HG03521 (cell line): ENCODE data around the gene PEX7.
"Not testable (repeated sequence)": the region's sequence is repeated elsewhere in the genome, so short reads cannot be mapped to it uniquely, and the experiment has no call there.

Source experiments
- ATAC-seq: cut with Tn5 transposase; IDR thresholded peaks from one replicate; pipeline ENCODE4 v1.9.1; 2021; ENCODE audit warnings: mild to moderate bottlenecking, moderate library complexity; ENCODE audit not compliant: unreplicated experiment

The PEX7 gene

GRCh38 chr6:136949957-136950356 lies 127.6 kb downstream of the PEX7 start:
- not testable (repeated sequence) for ATAC-seq

DNA sequence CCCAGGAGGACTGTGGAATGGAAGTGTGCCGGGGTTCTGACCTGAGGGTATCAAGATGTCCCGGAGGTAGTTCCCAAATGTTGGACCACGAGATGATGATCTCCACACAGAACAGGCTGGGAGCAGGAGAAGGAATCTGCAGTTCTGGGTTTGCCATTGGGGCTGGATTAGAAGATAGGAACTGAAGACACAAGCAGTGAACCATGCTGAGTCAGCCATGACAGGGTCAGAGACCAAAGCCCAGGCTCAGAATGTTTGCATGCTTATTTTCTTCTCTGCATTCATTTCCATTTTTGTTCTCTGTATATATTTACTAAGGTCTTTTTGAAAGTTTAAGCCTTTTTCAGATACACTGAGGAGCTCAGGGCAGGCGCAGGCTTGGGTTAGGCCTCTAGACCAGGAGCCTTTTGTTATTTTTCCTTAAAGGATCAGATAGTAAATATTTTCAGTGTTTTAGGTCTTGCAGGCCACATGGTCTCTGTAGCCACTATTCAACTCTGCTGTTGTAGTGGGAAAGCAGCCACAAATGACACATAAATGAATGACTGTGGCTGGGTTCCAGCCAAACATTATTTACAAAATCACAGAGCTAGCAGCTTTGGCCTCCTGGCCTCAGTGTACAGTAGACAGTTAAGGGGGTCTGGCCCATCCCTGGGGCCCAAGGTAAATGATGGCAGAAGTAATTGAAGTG lies 128.2 kb downstream of the PEX7 start:
- no peak for ATAC-seq

GRCh38 chr6:136952714-136953260 lies 130.4 kb downstream of the PEX7 start:
- no peak for ATAC-seq

DNA sequence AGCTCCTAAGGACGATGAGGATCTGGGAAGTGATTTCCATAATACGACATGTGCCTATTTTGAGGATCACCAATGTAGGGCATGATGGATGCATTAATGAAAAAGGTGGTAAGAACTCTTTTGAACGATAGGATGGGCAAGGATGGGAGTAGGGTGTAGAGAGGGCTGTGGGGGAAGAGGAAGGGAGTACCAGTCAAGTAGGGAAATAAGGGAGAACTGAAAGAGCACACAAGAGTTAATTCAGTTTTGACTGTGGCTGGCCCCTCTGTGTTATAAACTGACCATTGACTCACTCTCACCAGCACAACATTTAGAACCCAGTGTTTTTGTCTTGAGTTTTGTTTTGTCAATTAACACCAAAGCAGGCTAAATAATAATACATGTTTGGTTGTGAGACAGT lies 132.7 kb downstream of the PEX7 start:
- ATAC-seq = no peak

- no peak for ATAC-seq
These were observed 134.5 kb downstream of the PEX7 start for GRCh38 chr6:136956590-136957544.

- ATAC-seq = no peak
These were observed 135.8 kb downstream of the PEX7 start for GRCh38 chr6:136958168-136958567.

- ATAC-seq = no peak
These were observed 137.1 kb downstream of the PEX7 start for GRCh38 chr6:136959471-136959891.

DNA sequence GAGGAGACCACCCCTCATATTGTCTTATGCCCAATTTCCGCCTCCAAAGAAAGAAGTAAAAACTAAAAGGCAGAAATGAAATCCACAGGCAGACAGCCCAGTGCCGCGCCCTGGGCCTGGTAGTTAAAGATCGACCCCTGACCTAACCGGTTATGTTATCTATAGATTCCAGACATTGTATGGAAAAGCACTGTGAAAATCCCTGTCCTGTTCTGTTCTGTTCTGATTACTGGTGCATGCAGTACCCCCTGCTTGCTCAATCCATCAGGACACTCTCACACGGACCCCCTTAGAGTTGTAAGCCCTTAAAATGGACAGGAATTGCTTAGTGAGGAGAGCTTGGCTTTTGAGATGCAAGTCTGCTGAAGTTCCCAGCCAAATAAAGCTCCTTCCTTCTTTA lies 137.5 kb downstream of the PEX7 start:
- not testable (repeated sequence) for ATAC-seq

- ATAC-seq = no peak
These were observed 138.4 kb downstream of the PEX7 start for GRCh38 chr6:136960781-136961180.

- ATAC-seq = no peak
These were observed 139.5 kb downstream of the PEX7 start for GRCh38 chr6:136961848-136962247.

- ATAC-seq = no peak
These were observed 140.3 kb downstream of the PEX7 start for GRCh38 chr6:136962661-136963060.

- no peak for ATAC-seq
These were observed 140.9 kb downstream of the PEX7 start for GRCh38 chr6:136963259-136963658.
